Raji (cell line): ENCODE measurements around the gene FNDC3B.

ENCODE experiments used
- POLR2A ChIP-seq: IDR thresholded peaks from 2 replicates; pipeline ENCODE4 v1.6.1; 2011; ENCODE audit warnings: low read depth, low read length, control low read depth; ENCODE audit not compliant: insufficient read depth

FNDC3B gene

GRCh38 chr3:172282850-172283249, 243.5 kb downstream of the FNDC3B start:
- TF ChIP-seq POLR2A = no peak

- TF ChIP-seq POLR2A = no peak
These were observed 244.5 kb downstream of the FNDC3B start for GRCh38 chr3:172283841-172284357.

GRCh38 chr3:172285844-172286243, 246.5 kb downstream of the FNDC3B start:
- TF ChIP-seq POLR2A = no peak

- TF ChIP-seq POLR2A = no peak
These were observed 247.3 kb downstream of the FNDC3B start for GRCh38 chr3:172286548-172287148.

GRCh38 chr3:172287937-172288477, 248.6 kb downstream of the FNDC3B start:
- no peak for TF ChIP-seq POLR2A

GRCh38 chr3:172288651-172289050, 249.3 kb downstream of the FNDC3B start:
- no peak for TF ChIP-seq POLR2A

- no peak for TF ChIP-seq POLR2A
These were observed 250.2 kb downstream of the FNDC3B start for GRCh38 chr3:172289583-172289982.

- TF ChIP-seq POLR2A = no peak
These were observed 251.1 kb downstream of the FNDC3B start for GRCh38 chr3:172290457-172290856.

GRCh38 chr3:172291650-172292049, 252.3 kb downstream of the FNDC3B start:
- TF ChIP-seq POLR2A = no peak

- TF ChIP-seq POLR2A = no peak
These were observed 253.0 kb downstream of the FNDC3B start for GRCh38 chr3:172292422-172292821.

- TF ChIP-seq POLR2A = no peak
These were observed 253.7 kb downstream of the FNDC3B start for GRCh38 chr3:172293093-172293492.

- no peak for TF ChIP-seq POLR2A
These were observed 254.9 kb downstream of the FNDC3B start for GRCh38 chr3:172294223-172294806.

GRCh38 chr3:172296248-172296974, 257.0 kb downstream of the FNDC3B start:
- TF ChIP-seq POLR2A = no peak

GRCh38 chr3:172296975-172297332, 257.6 kb downstream of the FNDC3B start:
- no peak for TF ChIP-seq POLR2A

GRCh38 chr3:172298247-172298646, 258.9 kb downstream of the FNDC3B start:
- no peak for TF ChIP-seq POLR2A

GRCh38 chr3:172300187-172300586, 260.8 kb downstream of the FNDC3B start:
- TF ChIP-seq POLR2A = no peak
